HCT116 (cell line): ENCODE data around the gene RIPOR1. TPM values are rescaled to one million over a fixed set of nuclear protein-coding genes. Genes with fewer than 3 reads are reported as not detected.

Experiments used
- ATAC-seq: fragments of 200-7000 bp; cut with Tn5 transposase; 2 replicates; pipeline ENCODE4 v1.9.1; 2020; ENCODE audit warnings: mild to moderate bottlenecking, moderate library complexity
- BruUV-seq: library from RNA; stranded (reverse); fragments of 400-500 nt; replicated peaks from 2 replicates; lab custom pipeline; 2021; lab: Mats Ljungman, UMichigan
- CTCF ChIA-PET: fragments of 300-600 bp; sonication (Branson Sonifier 250); formaldehyde crosslinking; loops from one replicate; lab custom pipeline; 2021; ENCODE audit warnings: antibody characterized with exemption; lab: Charles Lee
- POLR2A ChIA-PET: fragments of 300-600, 350-600 bp; sonication (Branson Sonifier 250); formaldehyde crosslinking; loops from one replicate; lab custom pipeline; 2021; ENCODE audit warnings: antibody characterized with exemption; lab: Charles Lee
- RAD21 ChIA-PET, 2 experiments: fragments of 300-600 bp; sonication (Branson Sonifier 250); formaldehyde crosslinking; loops; one replicate each; lab custom pipeline; 2023; ENCODE audit warnings: low total read pairs in 2 of 2; ENCODE audit not compliant: uncharacterized antibody in 2 of 2, unreplicated experiment in 2 of 2, low non-redundant PET in 1 of 2; lab: Charles Lee
- DNase-seq: peaks from one replicate; pipeline ENCODE4 v3.0.0-alpha.2; 2010; ENCODE audit warnings: low read depth, low spot score
- H2AFZ ChIP-seq: fragments of 200-600 bp; shearing (Covaris generic), sonication (generic); 2 replicates; pipeline ENCODE4 v1.6.1; 2017; ENCODE audit warnings: low read depth, mixed run types, mixed read lengths, antibody characterized with exemption, low read length; ENCODE audit not compliant: poor library complexity, severe bottlenecking
- H3K27ac ChIP-seq: 2 replicates; pipeline ENCODE4 v1.5.1; 2012; ENCODE audit warnings: low read depth, low read length
- H3K27me3 ChIP-seq: fragments of 200-600 bp; sonication (generic); 2 replicates; pipeline ENCODE4 v1.6.1; 2016; ENCODE audit warnings: mixed run types, low read length, mixed read lengths; ENCODE audit not compliant: insufficient read depth
- H3K36me3 ChIP-seq, 2 experiments: fragments of 200-500 bp in 1 of 2; fragments of 200-600 bp in 1 of 2; sonication (Bioruptor generic) in 1 of 2; sonication (generic) in 1 of 2; 2 replicates each; pipeline versions ENCODE4 v1.5.1 to v1.6.1; 2014 to 2016; ENCODE audit warnings: low read length in 2 of 2, inconsistent platforms in 1 of 2, mixed read lengths in 1 of 2, mixed run types in 1 of 2; ENCODE audit not compliant: insufficient read depth in 2 of 2, control insufficient read depth in 1 of 2
- H3K4me1 ChIP-seq, 2 experiments: fragments of 200-600 bp in 1 of 2; sonication (generic) in 1 of 2; 2 replicates each; pipeline versions ENCODE4 v1.5.1 to v1.6.1; 2012 to 2017; ENCODE audit warnings: low read length in 2 of 2, inconsistent platforms in 1 of 2, mild to moderate bottlenecking in 1 of 2, mixed read lengths in 1 of 2, mixed run types in 1 of 2, moderate library complexity in 1 of 2; ENCODE audit not compliant: insufficient read depth in 2 of 2, control insufficient read depth in 1 of 2
- H3K4me2 ChIP-seq: fragments of 200-600 bp; sonication (generic); 2 replicates; pipeline ENCODE4 v1.6.1; 2017; ENCODE audit warnings: mixed run types, low read length, mixed read lengths
- H3K4me3 ChIP-seq, 2 experiments: fragments of 200-600 bp in 1 of 2; sonication (generic) in 1 of 2; replicated peaks in 1 of 2; 2 replicates each; pipeline ENCODE4 v1.5.1; 2011 to 2016; ENCODE audit warnings: low read length in 2 of 2, control low read depth in 1 of 2, low read depth in 1 of 2, mild to moderate bottlenecking in 1 of 2, mixed read lengths in 1 of 2, mixed run types in 1 of 2
- H3K79me2 ChIP-seq: fragments of 200-600 bp; sonication (generic); 2 replicates; pipeline ENCODE4 v1.6.1; 2017; ENCODE audit warnings: mild to moderate bottlenecking, mixed run types, low read length, moderate library complexity, mixed read lengths; ENCODE audit not compliant: insufficient read depth
- H3K9ac ChIP-seq: fragments of 200-600 bp; sonication (generic); 2 replicates; pipeline ENCODE4 v1.6.1; 2016; ENCODE audit warnings: low read length, mixed read lengths
- H3K9me2 ChIP-seq: fragments of 200-600 bp; sonication (generic), shearing (Covaris generic); 2 replicates; pipeline ENCODE4 v1.6.1; 2017; ENCODE audit warnings: mixed run types, mild to moderate bottlenecking, moderate library complexity; ENCODE audit not compliant: insufficient read depth
- H3K9me3 ChIP-seq, 2 experiments: fragments of 200-500 bp in 1 of 2; fragments of 200-600 bp in 1 of 2; sonication (Bioruptor generic) in 1 of 2; sonication (generic) in 1 of 2; 2 replicates each; pipeline ENCODE4 v1.6.1; 2014 to 2017; ENCODE audit warnings: low read length in 2 of 2, mixed read lengths in 2 of 2, inconsistent platforms in 1 of 2, low read depth in 1 of 2, mild to moderate bottlenecking in 1 of 2, mixed run types in 1 of 2, moderate library complexity in 1 of 2; ENCODE audit not compliant: control insufficient read depth in 1 of 2, insufficient read depth in 1 of 2
- H4K20me1 ChIP-seq: fragments of 200-600 bp; sonication (generic), shearing (Covaris generic); 2 replicates; pipeline ENCODE4 v1.6.1; 2017; ENCODE audit warnings: mixed run types, mild to moderate bottlenecking, moderate library complexity; ENCODE audit not compliant: insufficient read depth
- ATF3 ChIP-seq: IDR thresholded peaks from 2 replicates; pipeline ENCODE4 v1.6.1; 2012
- CBX3 ChIP-seq: IDR thresholded peaks from 2 replicates; pipeline ENCODE4 v1.6.1; 2012; ENCODE audit warnings: low read depth
- EGR1 ChIP-seq: IDR thresholded peaks from 2 replicates; pipeline ENCODE4 v1.6.1; 2012; ENCODE audit warnings: low read depth
- ELF1 ChIP-seq: IDR thresholded peaks from 2 replicates; pipeline ENCODE4 v1.6.1; 2012; ENCODE audit warnings: low read depth, borderline replicate concordance
- EZH2phosphoT487 ChIP-seq: fragments of 200-600 bp; IDR thresholded peaks from 2 replicates; pipeline ENCODE4 v1.6.1; 2018; ENCODE audit warnings: antibody characterized with exemption, borderline replicate concordance
- FOSL1 ChIP-seq: IDR thresholded peaks from 2 replicates; pipeline ENCODE4 v1.6.1; 2012; ENCODE audit warnings: low read depth
- JUND ChIP-seq: IDR thresholded peaks from 2 replicates; pipeline ENCODE4 v1.6.1; 2012
- REST ChIP-seq: IDR thresholded peaks from 2 replicates; pipeline ENCODE4 v1.6.1; 2012; ENCODE audit warnings: low read depth
- SIN3A ChIP-seq: IDR thresholded peaks from 2 replicates; pipeline ENCODE4 v1.6.1; 2012; ENCODE audit warnings: low read depth
- SP1 ChIP-seq: IDR thresholded peaks from 2 replicates; pipeline ENCODE4 v1.6.1; 2012; ENCODE audit warnings: low read depth
- SRF ChIP-seq: IDR thresholded peaks from 2 replicates; pipeline ENCODE4 v1.6.1; 2012; ENCODE audit warnings: low read depth
- TCF7L2 ChIP-seq: IDR thresholded peaks from 2 replicates; pipeline ENCODE4 v1.7.0; 2011; ENCODE audit warnings: borderline replicate concordance, inconsistent platforms; ENCODE audit not compliant: insufficient read depth, insufficient read length; ENCODE audit errors: extremely low read depth
- ZNF274 ChIP-seq: fragments of 200-500 bp; sonication (Bioruptor generic); IDR thresholded peaks from 2 replicates; pipeline ENCODE4 v1.6.1; 2014; ENCODE audit warnings: mild to moderate bottlenecking, low read depth, low read length, inconsistent platforms
- intact Hi-C: fragments of 100-400 bp; cut with micrococcal nuclease; formaldehyde crosslinking; loops from 2 replicates; pipeline ENCODE4 v1.10.0; 2022
- total RNA-seq: library from RNA; stranded (reverse); gene quantifications from one replicate; pipeline ENCODE4 v1.2.1, GENCODE V29; 2021; ENCODE audit not compliant: unreplicated experiment

Gene RIPOR1
- total RNA-seq, 1 experiment from 2014 or later: 60.0 TPM

- intact Hi-C loops: no loop called here
- Histone ChIP-seq H3K4me1 (peaks cover 0 to 12% of the 10 kb centered on the region in 2 experiments; a peak in 1 of 4 replicates), H3K36me3 (peaks cover 4 to 23% of the 10 kb centered on the region in 2 experiments), H3K27ac (no peak overlapping the region), H3K79me2 (peaks cover 13% of the 10 kb centered on the region; the same call in 1 of the 2 replicates), H3K9me2 (no peaks in the 10 kb centered on the region), H3K27me3 (no peaks in the 10 kb centered on the region), H4K20me1 (no peaks in the 10 kb centered on the region)
- CTCF ChIA-PET: no interaction called here
- no peak for ATAC-seq
- no peak for DNase-seq
- TF ChIP-seq SP1: no peak
- no peak for TF ChIP-seq CBX3
- no peak for TF ChIP-seq SIN3A
- TF ChIP-seq ELF1: no peak
- no peak for TF ChIP-seq TCF7L2
- no peak for TF ChIP-seq ATF3
- no peak for TF ChIP-seq SRF
- TF ChIP-seq EGR1: no peak
- no peak for TF ChIP-seq FOSL1
- no peak for TF ChIP-seq ZNF274
- TF ChIP-seq EZH2phosphoT487: no peak
- TF ChIP-seq JUND: no peak
- no peak for TF ChIP-seq REST
- TF ChIP-seq, all 23 proteins: peak for 0
- no peak overlapping the region for H3K9ac ChIP-seq
- RAD21 ChIA-PET: no interaction called here
- H3K4me2 ChIP-seq: no peak overlapping the region
- H3K4me3 ChIP-seq: no peak overlapping the region
- H3K9me3 ChIP-seq: no peaks in the 10 kb centered on the region
- no peak overlapping the region for H2AFZ ChIP-seq
- POLR2A ChIA-PET: no interaction called here
- no TSS peak for BruUV-seq
These were observed 11.3 kb downstream of the RIPOR1 start for GRCh38 chr16:67539691-67540635.
